HepG2 (cell line): ENCODE data around the gene SP8. TPM values are rescaled to one million over a fixed set of nuclear protein-coding genes. Genes with fewer than 3 reads are reported as not detected.

ENCODE experiments used
- ATAC-seq: fragments of 200-7000 bp; cut with Tn5 transposase; 3 replicates; pipeline ENCODE4 v1.9.1; 2020; ENCODE audit warnings: mild to moderate bottlenecking, moderate library complexity
- BruUV-seq: library from RNA; stranded (reverse); fragments of 400-500 nt; replicated peaks from 2 replicates; lab custom pipeline; 2021; lab: Mats Ljungman, UMichigan
- CTCF ChIA-PET: fragments of 300-600 bp; formaldehyde crosslinking; extraction: SDS; loops from one replicate; lab custom pipeline; 2021; ENCODE audit warnings: low total read pairs, inconsistent platforms, low intra/inter-chr PET ratio; lab: Yijun Ruan, JAX
- POLR2A ChIA-PET: fragments of 350-600 bp; sonication (Branson Sonifier 250); formaldehyde crosslinking; loops from one replicate; lab custom pipeline; 2020; ENCODE audit warnings: antibody characterized with exemption, inconsistent platforms; lab: Yijun Ruan, JAX
- DNase-seq: peaks from one replicate; pipeline ENCODE4 v3.0.0-alpha.2; 2015; ENCODE audit warnings: low spot score
- FAIRE-seq: peaks from 3 replicates; lab custom pipeline; 2011; peaks lifted over from hg19 to GRCh38; lab: Jason Lieb, UNC
- H2AFZ ChIP-seq: one replicate; pipeline ENCODE4 v1.6.1; 2011; ENCODE audit warnings: low read length, inconsistent platforms
- H3K27ac ChIP-seq: fragments of 300-600 bp; 3 replicates; pipeline ENCODE4 v1.8.0; 2011; ENCODE audit warnings: mixed run types, mild to moderate bottlenecking, mixed read lengths, low read length, inconsistent platforms; ENCODE audit not compliant: insufficient read depth; ENCODE audit errors: extremely low read length
- H3K27me3 ChIP-seq, 2 experiments: fragments of 200-600 bp in 1 of 2; 2 replicates in 1 of 2; 3 replicates in 1 of 2; pipeline versions ENCODE4 v1.6.0 to v1.8.0; 2011; ENCODE audit warnings: low read length in 2 of 2, mild to moderate bottlenecking in 2 of 2, moderate library complexity in 2 of 2, inconsistent platforms in 1 of 2; ENCODE audit not compliant: insufficient read depth in 2 of 2, control insufficient read depth in 1 of 2
- H3K36me3 ChIP-seq, 2 experiments: fragments of 200-600 bp in 1 of 2; replicated peaks in 1 of 2; 2 replicates in 1 of 2; 3 replicates in 1 of 2; pipeline versions ENCODE4 v1.5.1 to v1.8.0; 2011; ENCODE audit warnings: low read length in 2 of 2, inconsistent platforms in 1 of 2; ENCODE audit not compliant: insufficient read depth in 2 of 2, control insufficient read depth in 1 of 2
- H3K4me1 ChIP-seq: 2 replicates; pipeline ENCODE4 v1.5.1; 2012; ENCODE audit warnings: low read length, inconsistent platforms; ENCODE audit not compliant: insufficient read depth
- H3K4me2 ChIP-seq: 2 replicates; pipeline ENCODE4 v1.6.0; 2011; ENCODE audit warnings: low read depth, low read length, inconsistent platforms
- H3K4me3 ChIP-seq, 3 experiments: fragments of 200-600 bp in 1 of 3; sonication (generic), shearing (Covaris generic) in 1 of 3; replicated peaks in 1 of 3; 2 replicates each; pipeline ENCODE4 v1.5.1; 2011 to 2016; ENCODE audit warnings: low read length in 3 of 3, inconsistent platforms in 2 of 3, low read depth in 2 of 3, mild to moderate bottlenecking in 2 of 3, control low read depth in 1 of 3, mixed read lengths in 1 of 3; ENCODE audit not compliant: insufficient read depth in 1 of 3
- H3K79me2 ChIP-seq: one replicate; pipeline ENCODE4 v1.6.1; 2011; ENCODE audit warnings: low read length, inconsistent platforms; ENCODE audit not compliant: insufficient read depth
- H3K9ac ChIP-seq: 2 replicates; pipeline ENCODE4 v1.6.0; 2011; ENCODE audit warnings: mild to moderate bottlenecking, low read depth, low read length, inconsistent platforms; ENCODE audit not compliant: insufficient read depth
- H3K9me3 ChIP-seq: 2 replicates; pipeline ENCODE4 v1.5.1; 2012; ENCODE audit warnings: mild to moderate bottlenecking, low read length
- H4K20me1 ChIP-seq: 2 replicates; pipeline ENCODE4 v1.6.0; 2011; ENCODE audit warnings: inconsistent platforms, mild to moderate bottlenecking, low read length, moderate library complexity; ENCODE audit not compliant: insufficient read depth
- CBX2 ChIP-seq, 2 experiments: fragments of 200-600 bp in 1 of 2; sonication (generic); formaldehyde crosslinking in 1 of 2; IDR thresholded peaks; 2 replicates each; pipeline versions ENCODE4 v1.7.0 to v1.8.1; 2018 to 2022; ENCODE audit warnings: low read depth in 2 of 2, low read length in 1 of 2, mild to moderate bottlenecking in 1 of 2, missing genetic modification reagents in 1 of 2
- ETV5 ChIP-seq: IDR thresholded peaks from 2 replicates; pipeline ENCODE4 v1.6.1; 2018; ENCODE audit warnings: missing biosample characterization, missing genetic modification reagents, inconsistent platforms, borderline replicate concordance
- KLF13 ChIP-seq: sonication (generic); formaldehyde crosslinking; IDR thresholded peaks from 2 replicates; pipeline ENCODE4 v1.4.0; 2020; ENCODE audit warnings: mild to moderate bottlenecking, missing genetic modification reagents
- ZNF83 ChIP-seq: sonication (generic); formaldehyde crosslinking; IDR thresholded peaks from 2 replicates; pipeline ENCODE4 v1.4.0; 2020; ENCODE audit warnings: missing genetic modification reagents, mild to moderate bottlenecking, borderline replicate concordance
- WGBS: methylation state at CpG from one replicate; pipeline ENCODE4 v1.1.6; 2017; ENCODE audit warnings: low lambda C conversion rate; 5-methylcytosine and 5-hydroxymethylcytosine counted together
- in situ Hi-C: cut with HindIII; loops from 2 replicates; pipeline ENCODE4 v1.10.0; 2017; ENCODE audit warnings: low pct_unique_long_range_greater_than_20kb; ENCODE audit not compliant: extremely low pct_ligation_motif_present
- intact Hi-C: fragments of 100-400 bp; cut with micrococcal nuclease; formaldehyde crosslinking; loops from one replicate; pipeline ENCODE4 v1.10.0; 2022; ENCODE audit not compliant: unreplicated experiment
- polyA plus RNA-seq, 8 experiments: library from polyadenylated mRNA; depleted of rRNA in 3 of 8; stranded (reverse) in 7 of 8; unstranded in 1 of 8; fragments of >200 nt; fragmentation: Illumina TruSeq in 4 of 8; extraction: Trizol in 4 of 8; gene quantifications; 2 replicates each; pipeline versions ENCODE4 v1.2.1 to v1.2.3, GENCODE V29; 2011 to 2016; ENCODE audit warnings: low read depth in 4 of 8, missing spikeins in 1 of 8, mixed read lengths in 1 of 8; ENCODE audit not compliant: insufficient read depth in 1 of 8
- total RNA-seq, 5 experiments: library from RNA; depleted of rRNA; stranded (reverse); fragments of >200 nt; fragmentation: Illumina TruSeq; extraction: Trizol; gene quantifications; 2 replicates each; pipeline ENCODE4 v1.2.3, GENCODE V29; 2016; ENCODE audit warnings: low read depth in 1 of 5
- TF ChIP-seq, protein P1 (sequence below): sonication (generic); formaldehyde crosslinking; IDR thresholded peaks from 2 replicates; pipeline ENCODE4 v1.4.0; 2020; ENCODE audit warnings: missing genetic modification reagents, mild to moderate bottlenecking, borderline replicate concordance

Gene SP8
- total and polyA plus RNA-seq, 2 of the 13 experiments (the other 11 are each of a cell fraction or from before 2014, with no cell fraction given) = not detected

DNA sequence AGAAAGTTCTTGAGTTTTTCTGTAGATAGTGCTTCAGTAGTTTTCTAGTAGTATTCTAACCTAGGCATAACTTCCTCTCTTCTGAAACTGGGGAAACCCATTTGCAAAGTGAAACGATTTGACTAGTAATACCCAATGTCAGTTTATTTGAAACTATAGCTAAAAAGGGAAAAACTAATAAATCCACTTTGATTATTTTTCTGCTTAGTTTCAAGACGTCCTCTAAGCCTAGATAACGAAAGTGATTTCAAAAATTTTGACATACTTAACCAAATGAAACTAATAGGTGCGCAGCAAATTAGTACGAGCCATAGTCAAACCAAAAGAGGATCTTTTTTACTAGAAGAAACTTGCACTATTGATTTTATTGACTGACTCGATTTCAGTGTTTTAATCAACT lies 9.8 kb upstream of the SP8 start:
- Histone ChIP-seq H2AFZ (no peak overlapping the region), H3K36me3 (no peaks in the 10 kb centered on the region), H3K79me2 (no peaks in the 10 kb centered on the region), H3K4me2 (no peak overlapping the region), H3K27me3 (peaks cover 5 to 62% of the 10 kb centered on the region in 2 experiments; a peak in 4 of 5 replicates), H3K9me3 (no peaks in the 10 kb centered on the region), H3K4me3 (no peak overlapping the region), H3K4me1 (peaks cover 8% of the 10 kb centered on the region), H3K27ac (no peak overlapping the region), H3K9ac (no peak overlapping the region), H4K20me1 (no peaks in the 10 kb centered on the region)
- ChIA-PET CTCF (no interaction called here), POLR2A (no interaction called here)
- ATAC-seq (no peak), FAIRE-seq (no peak), DNase-seq (no peak)
- WGBS = 33% methylated on average over 6 of the region's 6 CpGs
- no TSS peak for BruUV-seq
- in situ Hi-C loops = loop anchor here (25.0 kb wide), 1 partner anchor 716 kb away; no protein-coding TSS in a partner anchor
- TF ChIP-seq CBX2 (IDR thresholded peaks at IDR 0.05; ENCODE audit: low read depth, low read length) (0 out of 2 replicates have a peak, but pooled peaks have one; percentile 73), CBX2 (CRISPR knock-in tag; IDR thresholded peaks at IDR 0.05; ENCODE audit: low read depth) (no peak), KLF13 (CRISPR knock-in tag) (no peak)
- intact Hi-C loops = no loop called here

DNA sequence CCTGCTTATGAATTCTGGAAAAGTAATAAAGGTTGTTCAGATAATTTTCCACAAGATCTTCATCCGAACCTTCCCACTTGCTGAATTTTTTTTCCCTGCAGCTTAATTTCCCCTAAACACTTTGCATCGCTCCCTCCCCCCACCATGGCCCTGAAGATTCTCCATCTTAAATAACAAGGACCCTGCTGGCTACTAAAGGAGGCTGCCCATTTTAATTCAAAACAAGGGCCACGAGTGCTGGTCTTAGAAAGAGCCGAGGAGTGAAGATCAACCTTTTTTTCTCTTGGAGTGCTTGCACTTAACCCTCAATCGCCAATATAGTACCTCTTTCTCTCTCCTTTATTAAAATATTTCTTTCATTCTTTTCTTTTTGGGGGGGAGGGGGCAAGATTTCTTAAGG lies 9.2 kb upstream of the SP8 start:
- in situ Hi-C loops (loop anchor here (25.0 kb wide), 1 partner anchor 716 kb away; no protein-coding TSS in a partner anchor), intact Hi-C loops (no loop called here)
- CTCF ChIA-PET = no interaction called here
- H3K4me1 ChIP-seq = peaks cover 8% of the 10 kb centered on the region
- H3K27me3 ChIP-seq = peaks cover 5 to 69% of the 10 kb centered on the region in 2 experiments; a peak in 4 of 5 replicates
- H3K9ac ChIP-seq = no peak overlapping the region
- 13% methylated on average over 5 of the region's 5 CpGs for WGBS
- H3K4me3 ChIP-seq = no peak overlapping the region
- no peak for ATAC-seq
- no peak overlapping the region for H2AFZ ChIP-seq
- H3K27ac ChIP-seq = no peak overlapping the region
- DNase-seq = no peak
- no peak overlapping the region for H3K4me2 ChIP-seq
- H3K79me2 ChIP-seq = no peaks in the 10 kb centered on the region
- TF ChIP-seq ZNF83 (CRISPR knock-in tag) (no peak), ETV5 (CRISPR knock-in tag) (no peak)
- TF ChIP-seq, protein P1, sequence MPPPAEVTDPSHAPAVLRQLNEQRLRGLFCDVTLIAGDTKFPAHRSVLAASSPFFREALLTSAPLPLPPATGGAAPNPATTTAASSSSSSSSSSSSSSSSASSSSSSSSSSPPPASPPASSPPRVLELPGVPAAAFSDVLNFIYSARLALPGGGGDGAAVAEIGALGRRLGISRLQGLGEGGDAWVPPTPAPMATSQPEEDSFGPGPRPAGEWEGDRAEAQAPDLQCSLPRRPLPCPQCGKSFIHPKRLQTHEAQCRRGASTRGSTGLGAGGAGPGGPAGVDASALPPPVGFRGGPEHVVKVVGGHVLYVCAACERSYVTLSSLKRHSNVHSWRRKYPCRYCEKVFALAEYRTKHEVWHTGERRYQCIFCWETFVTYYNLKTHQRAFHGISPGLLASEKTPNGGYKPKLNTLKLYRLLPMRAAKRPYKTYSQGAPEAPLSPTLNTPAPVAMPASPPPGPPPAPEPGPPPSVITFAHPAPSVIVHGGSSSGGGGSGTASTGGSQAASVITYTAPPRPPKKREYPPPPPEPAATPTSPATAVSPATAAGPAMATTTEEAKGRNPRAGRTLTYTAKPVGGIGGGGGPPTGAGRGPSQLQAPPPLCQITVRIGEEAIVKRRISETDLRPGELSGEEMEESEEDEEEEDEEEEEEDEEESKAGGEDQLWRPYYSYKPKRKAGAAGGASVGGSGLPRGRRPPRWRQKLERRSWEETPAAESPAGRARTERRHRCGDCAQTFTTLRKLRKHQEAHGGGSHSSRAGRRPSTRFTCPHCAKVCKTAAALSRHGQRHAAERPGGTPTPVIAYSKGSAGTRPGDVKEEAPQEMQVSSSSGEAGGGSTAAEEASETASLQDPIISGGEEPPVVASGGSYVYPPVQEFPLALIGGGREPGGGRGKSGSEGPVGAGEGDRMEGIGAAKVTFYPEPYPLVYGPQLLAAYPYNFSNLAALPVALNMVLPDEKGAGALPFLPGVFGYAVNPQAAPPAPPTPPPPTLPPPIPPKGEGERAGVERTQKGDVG (CRISPR knock-in tag) = no peak
- H3K36me3 ChIP-seq = no peaks in the 10 kb centered on the region
- no TSS peak for BruUV-seq
- FAIRE-seq = no peak
- H3K9me3 ChIP-seq = no peaks in the 10 kb centered on the region
- POLR2A ChIA-PET = no interaction called here
- H4K20me1 ChIP-seq = no peaks in the 10 kb centered on the region
